ENCODE results near the gene TRMT112.
"Not testable (repeated sequence)": the region's sequence is repeated elsewhere in the genome, so short reads cannot be mapped to it uniquely, and the experiment has no call there.

Gene TRMT112

DNA sequence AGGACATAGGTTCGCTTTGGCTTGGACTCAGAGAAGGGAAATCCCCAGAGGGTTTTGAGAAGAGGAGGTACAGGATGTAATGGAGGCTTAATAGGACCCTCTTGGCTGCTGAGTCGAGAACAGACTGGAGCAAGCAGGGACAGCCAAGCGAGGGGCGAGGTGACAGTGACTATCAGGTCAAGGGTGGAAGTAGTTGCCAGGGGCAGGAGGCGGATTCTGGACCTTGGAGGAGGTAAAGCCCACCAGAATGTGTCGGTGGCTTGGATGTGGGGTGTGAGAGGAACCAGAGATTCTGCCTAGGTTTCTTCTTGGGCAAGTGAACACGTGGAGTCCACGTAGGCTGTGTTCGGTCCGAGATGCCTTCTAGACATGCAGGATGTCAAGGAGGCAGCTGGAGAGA is 4.4 kb downstream of the TRMT112 start:
- no peak for DNase-seq (ENCODE audit: low read depth in 3 of 3)

DNA sequence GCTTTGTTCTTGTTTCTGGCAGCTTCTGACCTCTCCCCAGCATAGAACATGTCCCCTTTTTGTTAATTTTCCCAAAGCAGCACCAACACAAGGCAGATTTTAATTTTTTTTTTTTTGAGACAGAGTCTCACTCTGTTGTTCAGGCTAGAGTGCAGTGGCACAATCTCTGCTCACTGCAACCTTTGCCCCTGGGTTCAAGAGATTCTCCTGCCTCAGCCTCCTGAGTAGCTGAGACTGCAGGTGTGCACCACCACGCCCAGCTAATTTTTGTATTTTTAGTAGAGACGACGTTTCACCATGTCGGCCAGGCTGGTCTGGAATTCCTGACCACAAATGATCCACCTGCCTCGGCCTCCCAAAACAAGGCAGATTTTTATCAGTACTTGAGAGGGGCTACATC is 9.6 kb downstream of the TRMT112 start:
- not testable (repeated sequence) for DNase-seq (ENCODE audit: low read depth in 3 of 3)

DNA sequence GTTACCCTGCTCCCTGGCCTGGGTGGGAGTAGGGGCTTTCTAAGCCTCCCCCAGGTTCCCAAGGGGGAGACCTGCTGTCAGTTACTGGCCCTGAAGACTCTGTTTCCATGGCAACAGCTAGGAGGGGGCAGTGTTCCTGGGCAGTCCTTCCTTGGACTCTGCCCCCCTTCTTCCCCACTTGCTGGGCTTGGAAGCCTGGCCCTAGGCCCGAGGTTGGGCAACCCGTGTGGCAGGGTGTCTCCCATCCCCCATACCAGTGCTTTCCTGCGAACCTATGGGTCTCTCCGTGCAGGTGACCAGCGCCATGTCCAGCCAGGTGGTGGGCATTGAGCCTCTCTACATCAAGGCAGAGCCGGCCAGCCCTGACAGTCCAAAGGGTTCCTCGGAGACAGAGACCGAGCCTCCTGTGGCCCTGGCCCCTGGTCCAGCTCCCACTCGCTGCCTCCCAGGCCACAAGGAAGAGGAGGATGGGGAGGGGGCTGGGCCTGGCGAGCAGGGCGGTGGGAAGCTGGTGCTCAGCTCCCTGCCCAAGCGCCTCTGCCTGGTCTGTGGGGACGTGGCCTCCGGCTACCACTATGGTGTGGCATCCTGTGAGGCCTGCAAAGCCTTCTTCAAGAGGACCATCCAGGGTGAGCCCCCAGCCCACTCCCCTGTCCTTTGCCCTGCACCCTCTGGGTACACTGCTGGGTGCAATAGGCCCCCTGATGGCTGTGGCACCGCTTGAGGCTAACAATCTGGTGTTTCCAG is 10.3 kb downstream of the TRMT112 start:
- DNase-seq (ENCODE audit: low read depth in 3 of 3) = no peak

DNA sequence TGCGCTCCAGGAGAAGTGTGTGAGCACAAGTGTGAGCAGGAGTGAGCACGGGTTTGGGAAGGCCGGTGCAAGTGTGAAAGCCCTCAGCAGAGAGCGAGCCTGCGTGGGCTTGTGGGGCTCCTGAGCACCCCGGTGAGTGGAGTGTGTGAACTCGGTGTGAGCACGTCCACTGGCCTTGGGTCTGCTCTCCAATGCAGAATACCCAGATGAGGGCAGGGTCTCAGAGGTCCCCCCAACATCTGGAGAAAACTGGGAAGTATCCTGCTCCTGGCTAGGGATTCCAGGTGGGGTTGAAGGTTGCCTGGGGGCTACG is 10.8 kb downstream of the TRMT112 start:
- DNase-seq (ENCODE audit: low read depth in 3 of 3) = no peak

DNA sequence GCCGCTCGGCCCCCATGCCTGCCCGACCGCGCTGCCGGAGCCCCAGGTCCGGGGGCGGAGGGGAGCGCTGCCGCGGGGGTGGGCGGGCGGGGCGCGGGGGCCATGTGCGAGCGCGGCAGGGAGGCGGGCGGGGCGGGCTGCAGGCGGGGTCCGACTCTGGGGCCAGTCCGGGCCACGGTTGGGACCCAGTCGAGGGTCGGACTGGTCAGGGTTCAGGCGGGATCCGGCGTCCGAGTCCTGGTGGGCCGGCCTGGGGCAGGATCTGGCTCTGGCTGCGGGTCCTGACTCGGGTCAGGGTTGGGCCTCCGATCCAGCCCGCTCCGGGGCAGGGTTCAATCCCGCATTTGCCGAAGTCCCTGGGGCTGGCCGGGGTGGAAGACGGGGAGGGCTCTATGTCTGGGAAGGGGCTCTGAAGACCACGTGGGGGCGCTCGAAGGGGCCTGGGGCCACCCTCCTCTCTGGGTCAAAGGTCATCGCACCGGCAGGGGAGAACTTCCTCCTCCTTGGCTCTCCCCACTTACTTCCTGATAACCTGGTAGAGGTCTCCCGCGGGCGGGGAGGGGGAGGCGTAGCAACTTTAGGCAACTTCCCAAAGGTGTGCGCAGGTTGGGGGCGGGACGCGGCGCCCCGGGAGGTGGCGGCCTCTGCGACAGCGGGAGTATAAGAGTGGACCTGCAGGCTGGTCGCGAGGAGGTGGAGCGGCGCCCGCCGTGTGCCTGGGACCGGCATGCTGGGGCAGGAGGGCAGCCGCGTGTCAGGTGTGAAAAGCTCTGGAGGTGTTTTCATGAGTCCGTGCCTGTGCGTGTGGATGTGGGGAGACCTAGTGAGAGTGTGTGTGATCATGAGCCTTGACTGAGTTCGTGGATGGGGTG is 11.4 kb downstream of the TRMT112 start:
- peak; percentile 61 to 67 (median 64) for DNase-seq (ENCODE audit: low read depth in 3 of 3)

DNA sequence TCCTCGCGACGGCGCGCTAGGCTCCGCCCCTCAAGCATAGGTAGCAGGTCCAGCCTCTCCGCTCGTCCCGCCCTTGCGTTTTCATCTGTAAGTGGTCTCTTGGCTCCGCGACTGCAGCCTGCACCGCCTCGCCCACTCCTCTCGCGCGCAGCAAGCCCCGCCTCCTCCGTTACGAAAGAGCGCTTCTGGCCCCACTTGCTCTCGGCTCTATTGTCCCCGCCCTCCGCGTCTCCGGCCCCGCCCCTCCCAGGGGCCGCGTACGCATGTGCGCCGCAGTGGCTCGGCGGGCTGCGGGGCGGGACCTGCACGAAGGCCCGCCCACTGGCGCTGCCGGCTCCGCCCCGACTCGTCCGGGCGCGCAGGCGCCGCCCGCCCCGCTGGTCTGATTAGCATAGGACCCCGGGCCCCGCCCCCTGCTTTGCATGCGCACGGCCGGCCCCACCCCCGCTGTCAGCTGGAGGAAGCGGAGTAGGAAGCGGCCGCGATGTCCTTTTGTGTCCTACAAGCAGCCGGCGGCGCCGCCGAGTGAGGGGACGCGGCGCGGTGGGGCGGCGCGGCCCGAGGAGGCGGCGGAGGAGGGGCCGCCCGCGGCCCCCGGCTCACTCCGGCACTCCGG is 12.2 kb downstream of the TRMT112 start, which contains the start of gene ESRRA:
Gene ESRRA (plus strand): TSS at position 450 of the 616 bp plus-strand sequence. CDS start 1,656 bp downstream, outside the sequence.
- DNase-seq (ENCODE audit: low read depth in 3 of 3) = peak; percentile 99 to 100 (median 100)

DNA sequence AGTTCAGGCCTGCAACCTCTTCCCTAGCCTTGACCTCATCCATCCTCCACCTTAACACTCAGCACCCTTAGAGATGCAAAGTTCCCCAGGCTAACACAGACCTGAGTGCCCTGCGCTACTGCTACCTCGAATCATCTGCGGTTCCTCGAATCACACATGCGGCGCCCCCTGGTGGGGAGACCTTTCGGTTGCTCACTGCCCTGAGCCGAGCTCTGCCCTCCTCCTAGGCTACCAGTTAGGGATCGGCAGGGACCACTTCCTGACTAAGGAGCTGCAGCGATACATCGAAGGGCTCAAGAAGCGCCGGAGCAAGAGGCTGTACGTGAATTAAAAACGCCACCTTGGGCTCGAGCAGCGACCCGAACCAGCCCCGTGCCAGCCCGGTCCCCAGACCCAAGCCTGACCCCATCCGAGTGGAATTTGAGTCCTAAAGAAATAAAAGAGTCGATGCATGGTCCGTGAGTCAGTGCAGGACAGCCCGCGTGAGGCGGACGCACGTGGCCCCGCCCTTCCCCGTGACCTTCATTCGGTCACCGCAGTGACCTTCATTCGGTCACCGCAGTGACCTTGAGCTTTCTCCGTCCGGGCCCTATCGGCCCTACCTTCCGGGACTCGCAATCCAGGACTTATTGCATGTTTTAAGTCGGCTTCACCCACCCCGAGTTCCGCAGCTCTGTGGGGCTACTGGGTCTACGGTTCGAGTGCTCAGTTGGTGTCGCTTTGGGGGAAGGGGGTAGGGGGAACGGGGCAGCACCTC is 12.9 kb downstream of the TRMT112 start:
- peak; percentile 85 to 96 (median 92) for DNase-seq (ENCODE audit: low read depth in 3 of 3)

DNA sequence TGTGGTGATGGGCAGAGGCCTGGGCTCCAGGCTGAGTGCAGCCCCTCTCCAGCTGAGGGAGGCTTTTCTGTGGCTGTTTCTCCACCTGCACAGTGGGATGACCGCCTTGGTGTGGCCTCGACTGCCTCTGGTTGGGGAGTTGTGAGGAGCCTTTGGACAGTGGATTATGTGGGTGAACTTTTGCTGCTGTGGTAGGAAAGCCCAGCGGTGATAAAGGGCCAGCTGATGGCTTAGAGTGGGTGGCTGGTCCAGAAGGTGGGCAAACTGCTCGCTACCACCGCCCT is 13.4 kb downstream of the TRMT112 start:
- no peak for DNase-seq (ENCODE audit: low read depth in 3 of 3)

DNA sequence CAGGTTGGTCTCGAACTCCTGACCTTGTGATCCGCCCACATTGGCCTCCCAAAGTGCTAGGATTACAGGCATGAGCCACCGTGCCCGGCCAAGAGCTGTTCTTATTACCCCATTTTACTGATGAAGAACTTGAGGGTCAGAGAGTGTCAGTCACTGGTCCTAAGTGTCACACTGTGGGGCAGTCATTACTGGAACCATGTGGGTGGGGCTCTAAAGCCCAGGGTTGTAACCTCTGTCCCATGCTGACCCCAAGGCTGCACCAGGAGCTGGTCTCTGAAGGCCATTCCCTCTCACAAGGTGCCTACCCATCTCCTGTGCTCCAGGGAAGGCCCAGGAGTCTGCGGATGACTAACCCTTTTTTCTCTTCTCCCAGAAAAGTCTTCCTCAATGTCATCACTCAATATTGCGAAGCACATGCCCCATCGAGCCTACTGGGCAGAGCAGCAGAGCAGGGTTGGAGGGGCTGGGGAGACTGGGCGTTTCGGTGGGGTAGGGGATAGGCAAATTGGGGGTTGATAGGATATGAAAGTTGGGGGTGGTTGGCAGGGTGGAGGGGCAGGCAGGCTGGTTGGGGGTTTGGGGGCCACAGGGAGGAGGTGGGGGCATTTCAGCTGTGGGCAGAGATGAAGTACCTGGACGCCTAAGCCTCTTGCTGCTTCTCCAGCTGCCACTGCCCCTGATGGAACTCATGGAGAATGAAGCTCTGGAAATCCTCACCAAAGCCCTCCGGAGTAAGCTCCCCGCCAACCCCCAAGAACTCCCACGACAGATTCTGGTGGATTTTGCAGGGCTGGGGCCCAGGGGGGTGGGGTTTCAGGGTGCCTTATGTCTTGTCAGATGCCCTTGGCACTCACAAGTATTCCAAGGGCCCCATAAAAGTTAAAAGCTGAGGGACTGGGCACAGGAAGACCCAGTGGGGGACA is 14.0 kb downstream of the TRMT112 start:
- no peak for DNase-seq (ENCODE audit: low read depth in 3 of 3)

DNA sequence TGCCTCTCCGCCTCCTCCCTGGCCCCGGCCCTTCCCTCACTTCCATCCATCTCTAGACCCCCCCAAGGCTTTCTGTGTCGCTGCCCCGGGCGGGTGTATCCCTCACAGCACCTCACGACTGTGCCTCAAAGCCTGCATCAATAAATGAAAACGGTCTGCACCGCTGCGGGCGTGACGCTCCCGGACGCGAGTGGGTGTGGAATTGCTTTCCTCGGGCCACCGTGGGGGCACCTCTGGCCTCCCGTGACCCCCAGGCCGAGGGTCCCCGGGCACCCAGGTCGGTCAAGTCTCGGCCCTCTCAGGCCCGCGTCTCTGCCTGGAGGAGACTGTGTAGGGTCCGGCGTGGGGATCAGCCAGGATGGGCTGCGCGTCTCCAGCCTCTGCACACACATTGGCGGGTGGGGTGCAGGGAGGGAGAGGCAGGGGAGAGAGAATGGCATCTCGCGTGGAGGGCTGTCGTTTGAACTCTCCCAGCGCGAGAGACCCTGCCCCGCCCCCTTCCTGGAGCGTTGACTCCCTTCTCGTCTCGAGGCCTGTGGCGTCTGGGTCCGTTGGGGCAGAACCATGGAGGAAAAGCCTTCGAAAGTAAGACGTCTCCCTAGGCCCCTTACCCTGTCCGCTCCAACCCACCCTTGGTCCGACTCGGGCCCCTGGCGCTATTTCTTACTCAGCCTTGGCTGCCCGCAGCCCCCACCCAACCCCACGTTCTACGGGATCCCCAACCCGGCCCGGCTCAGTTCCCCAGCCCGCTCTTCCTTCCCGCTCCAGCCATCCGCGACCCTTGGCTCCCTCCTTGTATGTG is 17.3 kb downstream of the TRMT112 start, which contains the start of gene CATSPERZ:
Gene CATSPERZ (plus strand): TSS at position 512 of the 802 bp plus-strand sequence. CDS start 53 bp downstream, at position 565.
- no peak for DNase-seq (ENCODE audit: low read depth in 3 of 3)

DNA sequence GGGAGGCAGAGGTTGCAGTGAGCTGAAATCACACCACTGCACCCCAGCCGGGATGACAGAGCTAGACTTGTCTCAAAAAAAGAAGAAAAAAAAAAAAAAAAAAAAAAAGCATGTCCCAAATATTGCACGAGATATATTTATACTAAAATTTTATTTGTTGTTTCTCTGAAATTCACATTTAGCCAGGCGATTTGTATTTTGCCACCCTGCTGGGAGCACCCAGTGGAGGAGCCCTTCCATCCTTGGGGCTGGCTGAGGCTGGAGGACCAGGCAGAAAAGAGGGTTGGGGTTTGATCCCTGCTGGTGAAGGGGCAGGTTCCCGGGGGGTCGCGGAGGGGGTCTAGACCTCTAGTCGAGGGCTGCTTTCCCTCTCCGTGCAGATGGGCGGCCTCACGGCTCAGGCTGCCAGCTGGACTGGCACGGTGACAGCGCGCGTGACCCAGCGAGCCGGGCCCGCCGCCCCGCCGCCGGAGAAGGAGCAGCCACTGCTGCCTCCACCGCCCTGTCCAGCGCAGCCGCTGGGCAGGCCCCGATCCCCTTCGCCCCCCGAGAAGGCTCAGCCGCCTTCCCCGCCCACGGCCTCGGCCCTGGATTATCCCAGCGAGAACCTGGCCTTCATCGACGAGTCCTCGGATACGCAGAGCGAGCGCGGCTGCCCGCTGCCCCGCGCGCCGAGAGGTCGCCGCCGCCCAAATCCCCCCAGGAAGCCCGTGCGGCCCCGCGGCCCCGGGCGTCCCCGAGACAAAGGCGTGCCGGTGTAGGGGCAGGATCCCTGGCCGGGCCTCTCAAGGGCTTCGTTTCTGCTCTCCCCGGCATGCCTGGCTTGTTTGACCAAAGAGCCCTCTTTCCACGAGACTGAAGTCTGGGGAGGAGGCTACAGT is 18.2 kb downstream of the TRMT112 start:
- DNase-seq (ENCODE audit: low read depth in 3 of 3) = no peak

DNA sequence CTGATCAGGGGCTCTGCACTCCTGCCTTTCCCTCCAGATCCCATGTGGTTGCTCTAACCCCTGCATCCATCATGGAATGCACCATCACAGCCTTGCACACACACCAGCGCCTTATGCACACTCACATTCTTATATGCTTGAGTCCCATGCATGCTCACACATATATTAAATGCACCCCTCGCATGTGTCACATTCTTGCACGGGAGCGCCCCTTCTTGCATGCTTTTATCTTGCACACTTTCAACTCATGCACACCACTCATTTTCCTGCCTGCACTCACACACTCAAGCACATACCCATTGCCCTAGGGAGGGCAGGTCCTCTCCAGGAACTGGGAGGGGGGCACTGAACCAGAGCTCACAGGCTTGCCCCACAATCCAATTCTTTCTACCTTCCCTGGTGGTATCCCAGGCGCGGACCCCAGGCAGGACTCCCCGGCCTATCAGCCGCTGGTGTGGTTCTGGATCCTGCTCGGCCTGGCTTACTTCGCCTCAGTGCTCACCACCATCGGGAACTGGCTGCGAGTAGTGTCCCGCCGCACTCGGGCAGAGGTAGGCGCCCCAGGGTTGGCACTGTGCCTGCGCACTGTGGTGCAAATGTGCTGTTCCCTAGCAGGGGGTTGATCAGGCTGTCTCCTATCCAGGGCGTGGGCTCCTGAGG is 19.5 kb downstream of the TRMT112 start:
- no peak for DNase-seq (ENCODE audit: low read depth in 3 of 3)

DNA sequence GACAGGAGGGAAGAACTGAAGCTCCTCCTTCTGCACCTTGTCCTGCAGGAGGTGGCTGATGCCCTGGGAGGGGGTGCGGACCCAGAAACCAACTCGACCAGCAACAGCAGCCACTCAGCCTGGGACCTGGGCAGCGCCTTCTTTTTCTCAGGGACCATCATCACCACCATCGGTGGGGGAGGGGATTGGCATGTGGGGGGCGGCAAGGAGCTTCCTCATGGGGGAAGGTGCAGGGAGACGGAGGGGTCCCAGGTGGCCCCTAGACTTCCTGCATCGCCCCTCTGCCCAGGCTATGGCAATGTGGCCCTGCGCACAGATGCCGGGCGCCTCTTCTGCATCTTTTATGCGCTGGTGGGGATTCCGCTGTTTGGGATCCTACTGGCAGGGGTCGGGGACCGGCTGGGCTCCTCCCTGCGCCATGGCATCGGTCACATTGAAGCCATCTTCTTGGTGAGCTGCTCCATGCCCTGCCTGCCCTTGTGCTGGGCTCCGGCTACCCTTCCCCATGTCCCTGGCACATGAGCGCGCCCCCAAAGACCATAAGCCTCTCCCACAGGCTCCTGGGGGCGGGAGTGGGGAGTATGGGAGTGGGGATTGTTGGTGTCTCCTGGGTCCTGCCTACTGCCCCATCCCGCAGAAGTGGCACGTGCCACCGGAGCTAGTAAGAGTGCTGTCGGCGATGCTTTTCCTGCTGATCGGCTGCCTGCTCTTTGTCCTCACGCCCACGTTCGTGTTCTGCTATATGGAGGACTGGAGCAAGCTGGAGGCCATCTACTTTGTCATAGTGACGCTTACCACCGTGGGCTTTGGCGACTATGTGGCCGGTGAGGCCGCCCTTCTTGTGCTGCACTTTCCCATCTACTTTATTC is 20.3 kb downstream of the TRMT112 start:
- DNase-seq (ENCODE audit: low read depth in 3 of 3) = no peak

DNA sequence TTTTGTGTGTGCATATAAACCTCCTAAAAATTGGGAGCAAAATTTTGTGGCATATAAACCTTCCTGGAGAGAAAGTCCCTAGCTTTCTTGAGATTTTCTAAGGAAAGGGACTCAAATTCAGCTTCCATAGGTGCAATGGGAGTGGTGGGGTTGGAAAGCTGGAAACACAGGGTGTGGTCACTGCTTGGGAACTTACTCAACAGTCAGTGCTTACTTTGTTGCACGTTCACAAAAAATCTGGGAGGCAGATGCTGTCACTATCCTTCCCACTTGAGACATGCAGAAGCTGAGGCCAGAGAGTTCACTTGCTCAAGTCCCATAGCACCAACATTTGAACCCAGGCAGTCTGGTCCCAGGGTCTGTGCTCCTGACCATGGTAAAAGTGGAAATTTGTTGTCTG is 21.1 kb downstream of the TRMT112 start:
- no peak for DNase-seq (ENCODE audit: low read depth in 3 of 3)

DNA sequence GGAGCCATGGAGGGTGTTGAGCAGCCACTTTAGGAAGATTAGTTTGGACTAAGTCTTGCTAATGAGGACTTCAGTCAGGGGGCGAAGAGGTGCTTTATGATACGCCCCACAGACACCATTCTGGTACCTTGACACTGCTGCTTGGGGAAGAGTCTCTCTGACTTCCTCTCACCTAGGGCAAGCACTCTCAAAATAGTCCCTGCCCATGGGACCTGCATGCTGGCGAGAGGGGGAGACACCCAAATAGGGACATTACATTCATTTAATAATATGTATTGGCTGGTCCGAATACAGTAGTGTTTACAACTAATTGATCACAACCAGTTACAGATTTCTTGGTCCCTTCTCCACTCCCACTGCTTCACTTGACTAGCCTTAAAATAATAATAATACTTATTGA is 21.6 kb downstream of the TRMT112 start:
- no peak for DNase-seq (ENCODE audit: low read depth in 3 of 3)

DNA sequence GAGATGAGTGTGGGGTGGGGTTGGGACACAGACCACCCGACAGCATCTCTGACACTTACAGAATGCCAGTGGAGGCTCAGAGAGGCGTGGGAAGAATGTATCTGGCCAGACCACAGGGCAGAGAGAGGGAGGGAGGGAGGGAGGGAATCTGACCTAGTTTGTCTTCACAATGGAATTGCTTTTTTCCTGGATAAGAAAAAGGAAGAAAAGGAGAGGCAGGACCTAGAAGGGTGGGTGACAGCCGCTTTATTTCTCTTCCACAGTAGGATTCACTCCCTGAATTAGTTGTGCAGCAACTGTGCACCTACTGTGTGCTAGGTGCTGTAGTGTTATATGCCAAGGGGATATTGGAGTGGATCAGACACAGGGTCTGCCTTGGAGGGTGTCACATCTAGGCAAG is 22.6 kb downstream of the TRMT112 start:
- DNase-seq (ENCODE audit: low read depth in 3 of 3) = no peak

DNA sequence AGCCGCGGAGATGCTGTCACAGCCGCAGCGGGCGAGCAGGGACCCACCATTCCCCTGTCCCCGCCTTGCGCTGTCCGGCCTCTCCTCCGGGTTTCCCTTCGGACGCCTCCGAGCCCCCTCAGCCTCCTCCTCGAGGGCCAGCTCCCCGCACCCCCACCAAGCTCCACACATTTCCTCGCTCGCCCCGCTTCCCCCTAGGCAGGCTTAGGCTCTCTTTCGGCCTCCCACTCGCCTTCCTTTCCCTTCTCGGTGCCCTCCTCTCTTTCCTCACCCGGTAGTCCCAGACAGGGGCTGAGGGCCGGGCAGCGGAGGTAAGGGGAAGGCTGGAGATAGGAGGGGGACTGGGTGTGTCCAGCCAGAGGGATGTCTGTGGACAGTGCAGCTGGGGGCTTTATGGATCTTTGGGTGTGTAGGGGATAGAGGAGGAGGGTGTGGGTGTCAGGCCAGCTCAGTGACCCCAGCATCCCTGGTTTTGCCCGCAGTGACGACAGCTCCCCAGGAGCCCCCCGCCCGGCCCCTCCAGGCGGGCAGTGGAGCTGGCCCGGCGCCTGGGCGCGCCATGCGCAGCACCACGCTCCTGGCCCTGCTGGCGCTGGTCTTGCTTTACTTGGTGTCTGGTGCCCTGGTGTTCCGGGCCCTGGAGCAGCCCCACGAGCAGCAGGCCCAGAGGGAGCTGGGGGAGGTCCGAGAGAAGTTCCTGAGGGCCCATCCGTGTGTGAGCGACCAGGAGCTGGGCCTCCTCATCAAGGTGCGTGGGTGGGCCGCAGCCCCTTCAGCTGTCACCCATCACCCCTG is 24.7 kb downstream of the TRMT112 start:
- DNase-seq (ENCODE audit: low read depth in 3 of 3) = no peak
